C4-2B (cell line): ENCODE data around the gene STYX.

ENCODE experiments used
- CTCF ChIP-seq: fragments of 450-650 bp; conservative IDR thresholded peaks from 2 replicates; pipeline ENCODE4 v1.5.1; 2017; ENCODE audit warnings: mild to moderate bottlenecking
- ZFX ChIP-seq: fragments of 450-650 bp; IDR thresholded peaks from 2 replicates; pipeline ENCODE4 v1.6.1; 2017

GRCh38 chr14:52755607-52756316 is 25.8 kb downstream of the STYX start:
- TF ChIP-seq CTCF (no peak), ZFX (no peak)
